A673 (cell line): ENCODE data around the gene PROCR.

ENCODE experiments used
- CTCF ChIP-seq: fragments of 300-800, 200-600 bp; sonication (generic); conservative IDR thresholded peaks from 2 replicates; pipeline ENCODE4 v1.5.1; 2017; ENCODE audit warnings: low read depth, mild to moderate bottlenecking, antibody characterized with exemption, low read length, moderate library complexity, mixed read lengths
- EZH2 ChIP-seq: fragments of 200-600 bp; sonication (generic); IDR thresholded peaks from 2 replicates; pipeline ENCODE4 v1.6.1; 2017; ENCODE audit warnings: borderline replicate concordance, low read depth, mild to moderate bottlenecking, mixed read lengths, antibody characterized with exemption, low read length; ENCODE audit not compliant: poor library complexity, severe bottlenecking

- TF ChIP-seq CTCF (no peak), EZH2 (no peak)
These were observed 2.8 kb downstream of the PROCR start for GRCh38 chr20:35174458-35175216.
